GM12878 (cell line): ENCODE measurements around the gene KRTAP9-1. TPM values are rescaled to one million over a fixed set of nuclear protein-coding genes. Genes with fewer than 3 reads are reported as not detected.

Experiments
- ATAC-seq: fragments of 200-7000 bp; cut with Tn5 transposase; 3 replicates; pipeline ENCODE4 v1.9.1; 2020; ENCODE audit warnings: mild to moderate bottlenecking, moderate library complexity
- BruUV-seq: library from RNA; stranded (reverse); fragments of 400-500 nt; replicated peaks from 2 replicates; lab custom pipeline; 2021; lab: Mats Ljungman, UMichigan
- CTCF ChIA-PET: fragments of 300-600 bp; sonication (Branson Sonifier 250); formaldehyde crosslinking; extraction: SDS; loops from one replicate; lab custom pipeline; 2021; ENCODE audit warnings: inconsistent platforms; lab: Yijun Ruan, JAX
- POLR2A ChIA-PET: fragments of 350-600 bp; formaldehyde crosslinking; extraction: SDS; loops from one replicate; lab custom pipeline; 2021; ENCODE audit warnings: inconsistent platforms; lab: Charles Lee
- RAD21 ChIA-PET: fragments of 300-600 bp; sonication (Branson Sonifier 250); formaldehyde crosslinking; loops from one replicate; lab custom pipeline; 2023; ENCODE audit warnings: antibody characterized with exemption; ENCODE audit not compliant: unreplicated experiment; lab: Charles Lee
- SMC1A ChIA-PET: fragments of 300-600 bp; sonication (Branson Sonifier 250); formaldehyde crosslinking; loops from one replicate; lab custom pipeline; 2023; ENCODE audit not compliant: unreplicated experiment, uncharacterized antibody; lab: Charles Lee
- DNase-seq: peaks from one replicate; pipeline ENCODE4 v3.0.0-alpha.2; 2011; ENCODE audit warnings: low read depth, low spot score
- FAIRE-seq: peaks from 3 replicates; lab custom pipeline; 2011; peaks lifted over from hg19 to GRCh38; lab: Jason Lieb, UNC
- H2AFZ ChIP-seq: 2 replicates; pipeline ENCODE4 v1.6.0; 2011; ENCODE audit warnings: low read depth, low read length, control low read depth; ENCODE audit not compliant: control insufficient read depth
- H3K27ac ChIP-seq: 2 replicates; pipeline ENCODE4 v1.5.1; 2011; ENCODE audit warnings: control low read depth; ENCODE audit not compliant: control insufficient read depth, insufficient read depth
- H3K27me3 ChIP-seq, 2 experiments: replicated peaks in 1 of 2; 2 replicates each; pipeline versions ENCODE4 v1.6.0 to v1.6.1; 2011; ENCODE audit warnings: low read length in 1 of 2; ENCODE audit not compliant: control insufficient read depth in 2 of 2, insufficient read depth in 2 of 2
- H3K36me3 ChIP-seq, 2 experiments: 2 replicates each; pipeline ENCODE4 v1.5.1; 2011; ENCODE audit warnings: low read length in 1 of 2; ENCODE audit not compliant: control insufficient read depth in 2 of 2, insufficient read depth in 2 of 2
- H3K4me1 ChIP-seq: 2 replicates; pipeline ENCODE4 v1.6.1; 2011; ENCODE audit warnings: mild to moderate bottlenecking, low read length, moderate library complexity, mixed read lengths; ENCODE audit not compliant: control insufficient read depth, insufficient read depth
- H3K4me2 ChIP-seq: 2 replicates; pipeline ENCODE4 v1.6.0; 2011; ENCODE audit warnings: control low read depth; ENCODE audit not compliant: control insufficient read depth, insufficient read depth
- H3K4me3 ChIP-seq: fragments of 200-600 bp; sonication (generic); 2 replicates; pipeline ENCODE4 v1.5.1; 2016
- H3K79me2 ChIP-seq: 2 replicates; pipeline ENCODE4 v1.6.0; 2011; ENCODE audit warnings: low read length; ENCODE audit not compliant: control insufficient read depth, insufficient read depth
- H3K9ac ChIP-seq: 2 replicates; pipeline ENCODE4 v1.8.0; 2011; ENCODE audit warnings: low read length, control low read depth, mixed read lengths; ENCODE audit not compliant: control insufficient read depth, insufficient read depth
- H3K9me3 ChIP-seq: replicated peaks from 3 replicates; pipeline ENCODE4 v1.5.1; 2011; ENCODE audit warnings: mild to moderate bottlenecking, low read length; ENCODE audit not compliant: control insufficient read depth, insufficient read depth
- H4K20me1 ChIP-seq: 2 replicates; pipeline ENCODE4 v1.6.0; 2011; ENCODE audit not compliant: control insufficient read depth, insufficient read depth
- CEBPB ChIP-seq, 2 experiments: fragments of 150-350 bp in 1 of 2; IDR thresholded peaks; 2 replicates each; pipeline ENCODE4 v1.6.1; 2012 to 2014; ENCODE audit warnings: low read depth in 2 of 2, low read length in 2 of 2, borderline replicate concordance in 1 of 2, inconsistent platforms in 1 of 2
- CHD1 ChIP-seq: IDR thresholded peaks from 2 replicates; pipeline ENCODE4 v1.6.1; 2012; ENCODE audit warnings: low read depth, low read length, improper control_type of control experiment
- ETV6 ChIP-seq, 2 experiments: fragments of 450-650 bp in 1 of 2; IDR thresholded peaks in 1 of 2; conservative IDR thresholded peaks in 1 of 2; 2 replicates each; pipeline ENCODE4 v1.6.1; 2014; ENCODE audit warnings: antibody characterized with exemption in 1 of 2, borderline replicate concordance in 1 of 2, low read depth in 1 of 2, mild to moderate bottlenecking in 1 of 2, moderate library complexity in 1 of 2
- GATAD2B ChIP-seq: fragments of 450-650 bp; conservative IDR thresholded peaks from 2 replicates; pipeline ENCODE4 v1.6.1; 2017; ENCODE audit warnings: low read depth, mild to moderate bottlenecking, moderate library complexity
- HSF1 ChIP-seq: fragments of 150-350 bp; IDR thresholded peaks from 2 replicates; pipeline ENCODE4 v1.6.1; 2014; ENCODE audit warnings: mild to moderate bottlenecking, low read depth, low read length
- IKZF1 ChIP-seq: fragments of 450-650 bp; conservative IDR thresholded peaks from 2 replicates; pipeline ENCODE4 v1.6.1; 2017; ENCODE audit warnings: antibody characterized with exemption, mild to moderate bottlenecking
- KLF5 ChIP-seq: fragments of 450-650 bp; IDR thresholded peaks from 2 replicates; pipeline ENCODE4 v1.6.1; 2014; ENCODE audit warnings: mild to moderate bottlenecking; ENCODE audit not compliant: partially characterized antibody
- NFIC ChIP-seq: IDR thresholded peaks from 2 replicates; pipeline ENCODE4 v1.6.1; 2012; ENCODE audit warnings: low read depth, mild to moderate bottlenecking, inconsistent platforms, low read length, moderate library complexity
- RAD51 ChIP-seq: fragments of 450-650 bp; IDR thresholded peaks from 2 replicates; pipeline ENCODE4 v1.6.1; 2016; ENCODE audit warnings: moderate library complexity, mild to moderate bottlenecking, inconsistent platforms
- SIX5 ChIP-seq: IDR thresholded peaks from 2 replicates; pipeline ENCODE4 v1.6.1; 2011; ENCODE audit warnings: mild to moderate bottlenecking, low read depth, low read length, moderate library complexity; ENCODE audit not compliant: severe bottlenecking
- SKIL ChIP-seq: fragments of 450-650 bp; IDR thresholded peaks from 2 replicates; pipeline ENCODE4 v1.6.1; 2017; ENCODE audit warnings: mild to moderate bottlenecking, low read depth, inconsistent platforms; ENCODE audit not compliant: poor library complexity, severe bottlenecking
- SMARCA5 ChIP-seq: fragments of 450-650 bp; IDR thresholded peaks from 2 replicates; pipeline ENCODE4 v1.6.1; 2017; ENCODE audit warnings: mild to moderate bottlenecking
- SMC3 ChIP-seq: IDR thresholded peaks from 2 replicates; pipeline ENCODE4 v1.6.1; 2011; ENCODE audit warnings: low read length, improper control_type of control experiment, borderline replicate concordance
- SPI1 ChIP-seq: IDR thresholded peaks from 2 replicates; pipeline ENCODE4 v1.6.1; 2011; ENCODE audit warnings: low read depth, mild to moderate bottlenecking, low read length, moderate library complexity, borderline replicate concordance; ENCODE audit not compliant: insufficient read depth
- STAT1 ChIP-seq: fragments of 450-650 bp; conservative IDR thresholded peaks from 2 replicates; pipeline ENCODE4 v1.6.1; 2014; ENCODE audit warnings: antibody characterized with exemption, mild to moderate bottlenecking
- TBL1XR1 ChIP-seq: IDR thresholded peaks from 2 replicates; pipeline ENCODE4 v1.6.1; 2012; ENCODE audit warnings: low read depth, low read length, improper control_type of control experiment
- WGBS: methylation state at CpG from one replicate; pipeline ENCODE4 v1.1.6; 2016; ENCODE audit warnings: low lambda C conversion rate; ENCODE audit not compliant: insufficient replicate concordance, insufficient coverage; ENCODE audit errors: missing lambda C conversion rate; 5-methylcytosine and 5-hydroxymethylcytosine counted together
- in situ Hi-C: fragments of 300-500 bp; cut with MboI; formaldehyde crosslinking; loops from 9 replicates; pipeline ENCODE4 v1.14.3; 2018; ENCODE audit warnings: mixed read lengths
- intact Hi-C: fragments of 100-400 bp; cut with micrococcal nuclease; formaldehyde crosslinking; loops from one replicate; pipeline ENCODE4 v1.14.2; 2022; ENCODE audit not compliant: unreplicated experiment
- polyA plus RNA-seq, 11 experiments: library from polyadenylated mRNA; depleted of rRNA in 4 of 11; unstranded in 6 of 11; stranded (reverse) in 5 of 11; fragments of >200 nt; fragmentation: Nextera tagmentation in 4 of 11; fragmentation: Illumina TruSeq in 1 of 11; extraction: Ambion mirVana in 4 of 11; extraction: Trizol in 1 of 11; gene quantifications; 1 replicate in 1 of 11; 2 replicates in 10 of 11; pipeline versions ENCODE4 v1.2.1 to v1.2.3, GENCODE V29; 2011 to 2016; ENCODE audit warnings: inconsistent platforms in 2 of 11, missing spikeins in 2 of 11, low read depth in 1 of 11
- total RNA-seq, 4 experiments: library from RNA; depleted of rRNA in 3 of 4; stranded (reverse); fragments of >200 nt in 3 of 4; fragmentation: Illumina TruSeq in 1 of 4; extraction: Trizol in 1 of 4; gene quantifications; 2 replicates each; pipeline versions ENCODE4 v1.2.1 to v1.2.3, GENCODE V29; 2013 to 2021
- TF ChIP-seq, protein P1 (sequence below): fragments of 450-650 bp; IDR thresholded peaks from 2 replicates; pipeline ENCODE4 v1.6.1; 2017; ENCODE audit warnings: antibody characterized with exemption, mild to moderate bottlenecking, moderate library complexity

The KRTAP9-1 gene
- total and polyA plus RNA-seq, 10 of the 15 experiments (the other 5 are each of a cell fraction or from before 2014, with no cell fraction given), result not detected

DNA sequence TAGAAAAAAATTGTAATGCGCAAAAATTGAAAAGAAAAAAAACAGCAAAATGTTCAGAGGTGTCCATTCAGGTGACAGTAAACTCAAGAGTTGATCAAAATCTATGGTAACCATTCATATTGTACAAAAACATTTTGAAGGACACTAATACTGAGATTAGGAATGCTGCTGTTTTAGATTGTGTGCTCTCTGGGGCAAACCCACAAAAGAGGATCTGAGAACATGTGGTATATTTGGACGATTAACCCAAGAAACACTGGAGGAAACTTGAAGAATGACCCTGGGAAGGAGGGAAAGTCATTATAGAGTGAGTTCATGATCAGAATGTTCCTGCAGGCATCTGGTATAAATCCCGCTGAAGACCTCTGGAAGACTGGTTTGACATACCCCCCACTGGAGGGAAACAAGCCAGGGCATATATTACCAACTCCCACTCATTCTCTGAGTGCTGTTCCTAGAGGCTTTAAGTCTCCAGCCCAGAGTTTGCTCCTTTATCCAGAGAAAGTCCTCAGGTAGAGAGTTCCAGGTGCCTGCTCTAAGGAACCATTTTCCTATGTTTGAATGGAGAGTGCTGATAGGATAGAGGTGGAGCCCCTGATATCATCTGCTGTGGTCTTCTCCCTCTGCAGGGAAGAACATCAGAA, 12.8 kb upstream of the KRTAP9-1 start:
- ChIA-PET RAD21 (no interaction called here), CTCF (no interaction called here), POLR2A (no interaction called here), SMC1A (no interaction called here)
- Histone ChIP-seq H3K9ac (no peak overlapping the region), H4K20me1 (no peaks in the 10 kb centered on the region), H2AFZ (no peak overlapping the region), H3K4me3 (no peak overlapping the region), H3K79me2 (no peaks in the 10 kb centered on the region), H3K27me3 (no peaks in the 10 kb centered on the region; a peak in 1 of 4 replicates), H3K4me1 (peaks cover 3% of the 10 kb centered on the region; the same call in 1 of the 2 replicates), H3K27ac (no peak overlapping the region), H3K36me3 (no peaks in the 10 kb centered on the region), H3K4me2 (no peak overlapping the region), H3K9me3 (no peaks in the 10 kb centered on the region)
- 28% methylated on average over 3 of the region's 3 CpGs for WGBS
- BruUV-seq, result no TSS peak
- FAIRE-seq, result no peak
- in situ Hi-C loops (no loop called here), intact Hi-C loops (no loop called here)
- peak; percentile 49 for ATAC-seq
- no peak for DNase-seq
- TF ChIP-seq SMARCA5 (no peak), IKZF1 (no peak), SIX5 (no peak), GATAD2B (no peak), SMC3 (no peak), NFIC (0 out of 2 replicates have a peak, but pooled peaks have one; percentile 31), CHD1 (no peak), STAT1 (no peak), ETV6 (conservative IDR thresholded peaks at IDR 0.05 in 1 of 2, IDR thresholded peaks at IDR 0.05 in 1 of 2; ENCODE audit: borderline replicate concordance in 1 of 2, low read depth in 1 of 2) (no peak), SPI1 (peak; percentile 80), RAD51 (no peak), CEBPB (IDR thresholded peaks at IDR 0.05; ENCODE audit: borderline replicate concordance in 1 of 2, low read depth in 2 of 2, low read length in 2 of 2) (no peak), KLF5 (no peak), SKIL (no peak), TBL1XR1 (no peak), HSF1 (no peak)
- TF ChIP-seq, protein P1, sequence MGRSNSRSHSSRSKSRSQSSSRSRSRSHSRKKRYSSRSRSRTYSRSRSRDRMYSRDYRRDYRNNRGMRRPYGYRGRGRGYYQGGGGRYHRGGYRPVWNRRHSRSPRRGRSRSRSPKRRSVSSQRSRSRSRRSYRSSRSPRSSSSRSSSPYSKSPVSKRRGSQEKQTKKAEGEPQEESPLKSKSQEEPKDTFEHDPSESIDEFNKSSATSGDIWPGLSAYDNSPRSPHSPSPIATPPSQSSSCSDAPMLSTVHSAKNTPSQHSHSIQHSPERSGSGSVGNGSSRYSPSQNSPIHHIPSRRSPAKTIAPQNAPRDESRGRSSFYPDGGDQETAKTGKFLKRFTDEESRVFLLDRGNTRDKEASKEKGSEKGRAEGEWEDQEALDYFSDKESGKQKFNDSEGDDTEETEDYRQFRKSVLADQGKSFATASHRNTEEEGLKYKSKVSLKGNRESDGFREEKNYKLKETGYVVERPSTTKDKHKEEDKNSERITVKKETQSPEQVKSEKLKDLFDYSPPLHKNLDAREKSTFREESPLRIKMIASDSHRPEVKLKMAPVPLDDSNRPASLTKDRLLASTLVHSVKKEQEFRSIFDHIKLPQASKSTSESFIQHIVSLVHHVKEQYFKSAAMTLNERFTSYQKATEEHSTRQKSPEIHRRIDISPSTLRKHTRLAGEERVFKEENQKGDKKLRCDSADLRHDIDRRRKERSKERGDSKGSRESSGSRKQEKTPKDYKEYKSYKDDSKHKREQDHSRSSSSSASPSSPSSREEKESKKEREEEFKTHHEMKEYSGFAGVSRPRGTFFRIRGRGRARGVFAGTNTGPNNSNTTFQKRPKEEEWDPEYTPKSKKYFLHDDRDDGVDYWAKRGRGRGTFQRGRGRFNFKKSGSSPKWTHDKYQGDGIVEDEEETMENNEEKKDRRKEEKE, result no peak
